ENCODE measurements around the gene FADS2. TPM values are rescaled to one million over a fixed set of nuclear protein-coding genes. Genes with fewer than 3 reads are reported as not detected.

Gene FADS2
- polyA plus RNA-seq, 2 of the 4 experiments (the other 2 are of a cell fraction) = 215 to 391 TPM

- ChIA-PET POLR2A (no interaction called here), CTCF (interaction anchor here (0.8 to 19.8 kb wide), 8 partner anchors 8 to 201 kb away, joined by 3 to 565 read pairs (median 6); partner anchors contain the start of gene BEST1)
- no peak overlapping the region for H3K4me2 ChIP-seq
- ATAC-seq (no peak), DNase-seq (ENCODE audit: low read depth in 1 of 2, low spot score in 1 of 2) (no peak), FAIRE-seq (no peak)
- no peak overlapping the region for H3K4me3 ChIP-seq
- TF ChIP-seq POLR2A (IDR thresholded peaks at IDR 0.05; ENCODE audit: low read length) = no peak
- no peak for TF ChIP-seq ZNF302 (CRISPR knock-in tag; IDR thresholded peaks at IDR 0.05)
- no peak for TF ChIP-seq NR3C1 (IDR thresholded peaks at IDR 0.05)
- TF ChIP-seq, protein P1, sequence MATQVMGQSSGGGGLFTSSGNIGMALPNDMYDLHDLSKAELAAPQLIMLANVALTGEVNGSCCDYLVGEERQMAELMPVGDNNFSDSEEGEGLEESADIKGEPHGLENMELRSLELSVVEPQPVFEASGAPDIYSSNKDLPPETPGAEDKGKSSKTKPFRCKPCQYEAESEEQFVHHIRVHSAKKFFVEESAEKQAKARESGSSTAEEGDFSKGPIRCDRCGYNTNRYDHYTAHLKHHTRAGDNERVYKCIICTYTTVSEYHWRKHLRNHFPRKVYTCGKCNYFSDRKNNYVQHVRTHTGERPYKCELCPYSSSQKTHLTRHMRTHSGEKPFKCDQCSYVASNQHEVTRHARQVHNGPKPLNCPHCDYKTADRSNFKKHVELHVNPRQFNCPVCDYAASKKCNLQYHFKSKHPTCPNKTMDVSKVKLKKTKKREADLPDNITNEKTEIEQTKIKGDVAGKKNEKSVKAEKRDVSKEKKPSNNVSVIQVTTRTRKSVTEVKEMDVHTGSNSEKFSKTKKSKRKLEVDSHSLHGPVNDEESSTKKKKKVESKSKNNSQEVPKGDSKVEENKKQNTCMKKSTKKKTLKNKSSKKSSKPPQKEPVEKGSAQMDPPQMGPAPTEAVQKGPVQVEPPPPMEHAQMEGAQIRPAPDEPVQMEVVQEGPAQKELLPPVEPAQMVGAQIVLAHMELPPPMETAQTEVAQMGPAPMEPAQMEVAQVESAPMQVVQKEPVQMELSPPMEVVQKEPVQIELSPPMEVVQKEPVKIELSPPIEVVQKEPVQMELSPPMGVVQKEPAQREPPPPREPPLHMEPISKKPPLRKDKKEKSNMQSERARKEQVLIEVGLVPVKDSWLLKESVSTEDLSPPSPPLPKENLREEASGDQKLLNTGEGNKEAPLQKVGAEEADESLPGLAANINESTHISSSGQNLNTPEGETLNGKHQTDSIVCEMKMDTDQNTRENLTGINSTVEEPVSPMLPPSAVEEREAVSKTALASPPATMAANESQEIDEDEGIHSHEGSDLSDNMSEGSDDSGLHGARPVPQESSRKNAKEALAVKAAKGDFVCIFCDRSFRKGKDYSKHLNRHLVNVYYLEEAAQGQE (IDR thresholded peaks at IDR 0.05) = no peak
- TF ChIP-seq HOXA7 (CRISPR knock-in tag; IDR thresholded peaks at IDR 0.05) = no peak
- TF ChIP-seq ESRRA (IDR thresholded peaks at IDR 0.05; ENCODE audit: borderline replicate concordance, low read length) = no peak
- no peak for TF ChIP-seq ZSCAN20 (CRISPR knock-in tag; IDR thresholded peaks at IDR 0.05)
- no peak for TF ChIP-seq USF2 (IDR thresholded peaks at IDR 0.05)
- TF ChIP-seq HOXB5 (CRISPR knock-in tag; IDR thresholded peaks at IDR 0.05) = no peak
- TF ChIP-seq CEBPB (IDR thresholded peaks at IDR 0.05) = no peak
- TF ChIP-seq BCL3 (IDR thresholded peaks at IDR 0.05) = no peak
- no peak for TF ChIP-seq JUN (IDR thresholded peaks at IDR 0.05)
- TF ChIP-seq, protein P2, sequence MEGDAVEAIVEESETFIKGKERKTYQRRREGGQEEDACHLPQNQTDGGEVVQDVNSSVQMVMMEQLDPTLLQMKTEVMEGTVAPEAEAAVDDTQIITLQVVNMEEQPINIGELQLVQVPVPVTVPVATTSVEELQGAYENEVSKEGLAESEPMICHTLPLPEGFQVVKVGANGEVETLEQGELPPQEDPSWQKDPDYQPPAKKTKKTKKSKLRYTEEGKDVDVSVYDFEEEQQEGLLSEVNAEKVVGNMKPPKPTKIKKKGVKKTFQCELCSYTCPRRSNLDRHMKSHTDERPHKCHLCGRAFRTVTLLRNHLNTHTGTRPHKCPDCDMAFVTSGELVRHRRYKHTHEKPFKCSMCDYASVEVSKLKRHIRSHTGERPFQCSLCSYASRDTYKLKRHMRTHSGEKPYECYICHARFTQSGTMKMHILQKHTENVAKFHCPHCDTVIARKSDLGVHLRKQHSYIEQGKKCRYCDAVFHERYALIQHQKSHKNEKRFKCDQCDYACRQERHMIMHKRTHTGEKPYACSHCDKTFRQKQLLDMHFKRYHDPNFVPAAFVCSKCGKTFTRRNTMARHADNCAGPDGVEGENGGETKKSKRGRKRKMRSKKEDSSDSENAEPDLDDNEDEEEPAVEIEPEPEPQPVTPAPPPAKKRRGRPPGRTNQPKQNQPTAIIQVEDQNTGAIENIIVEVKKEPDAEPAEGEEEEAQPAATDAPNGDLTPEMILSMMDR (IDR thresholded peaks at IDR 0.05) = no peak
- TF ChIP-seq KDM1A (IDR thresholded peaks at IDR 0.05; ENCODE audit: low read depth) = no peak
- TF ChIP-seq RAD21 (conservative IDR thresholded peaks at IDR 0.05 in 1 of 2, IDR thresholded peaks at IDR 0.05 in 1 of 2) = no peak
- no peaks in the 10 kb centered on the region for H3K9me3 ChIP-seq
- H3K4me1 ChIP-seq = no peaks in the 10 kb centered on the region
- 88% methylated on average over 19 of the region's 19 CpGs for WGBS (ENCODE audit: missing lambda C conversion rate)
- H3K27ac ChIP-seq = no peak overlapping the region
Observed at GRCh38 chr11:61907282-61907681, 79.2 kb downstream of the FADS2 start.

DNA sequence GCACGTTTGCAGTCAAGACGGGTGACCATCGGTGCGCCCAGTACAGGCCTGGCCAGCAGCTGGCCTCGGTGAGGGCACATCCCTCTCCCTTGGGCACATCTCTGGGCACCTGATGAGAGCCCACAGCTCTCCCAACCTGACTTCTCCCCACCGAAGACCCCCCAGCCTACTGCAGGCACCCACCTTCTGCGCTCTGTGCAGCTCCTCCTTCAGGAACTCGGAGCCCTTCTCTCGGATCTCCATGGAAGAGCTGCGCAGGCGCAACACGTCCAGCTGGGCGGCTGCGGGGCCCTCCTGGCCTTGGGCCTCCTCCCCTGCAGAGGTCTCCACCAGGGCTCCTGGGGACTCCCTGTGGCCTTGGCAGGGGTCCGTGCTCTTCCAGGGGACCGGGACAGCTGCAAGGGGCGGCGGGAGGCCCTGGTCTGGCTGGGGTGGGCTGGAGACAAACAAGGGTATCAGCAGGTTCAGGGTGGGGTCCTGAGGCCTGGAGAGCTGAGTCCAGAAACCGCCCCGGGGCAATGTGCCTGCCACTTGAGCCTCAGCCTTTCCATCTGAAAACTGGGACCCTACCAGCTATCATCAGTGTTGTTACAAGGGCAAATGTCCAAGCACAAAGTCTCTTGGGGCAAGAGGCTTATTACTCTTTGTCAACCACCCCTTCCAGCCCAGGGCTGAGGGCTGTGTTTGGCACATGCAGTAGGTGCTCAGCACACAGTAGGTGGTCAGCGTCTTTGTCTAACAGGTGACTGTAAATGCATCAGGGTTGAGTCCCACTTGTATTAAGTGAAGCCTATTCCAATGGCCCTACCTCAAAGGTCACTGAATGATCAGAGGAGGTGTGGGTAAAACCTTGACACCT is 80.0 kb downstream of the FADS2 start:
- no peaks in the 10 kb centered on the region for H3K4me1 ChIP-seq
- TF ChIP-seq HEYL (CRISPR knock-in tag; IDR thresholded peaks at IDR 0.05) = no peak
- no peak for TF ChIP-seq TP53 (CRISPR knock-in tag; IDR thresholded peaks at IDR 0.05)
- TF ChIP-seq SREBF2 (IDR thresholded peaks at IDR 0.05) = no peak
- no peak for TF ChIP-seq ESRRA (IDR thresholded peaks at IDR 0.05; ENCODE audit: borderline replicate concordance, low read length)
- no peak for TF ChIP-seq RFX5 (IDR thresholded peaks at IDR 0.05)
- TF ChIP-seq EP300 (IDR thresholded peaks at IDR 0.05) = no peak
- TF ChIP-seq ZFP36 (IDR thresholded peaks at IDR 0.05; ENCODE audit: borderline replicate concordance, partially characterized antibody) = no peak
- TF ChIP-seq SMC3 (IDR thresholded peaks at IDR 0.05) = no peak
- no peak for TF ChIP-seq HOXA7 (CRISPR knock-in tag; IDR thresholded peaks at IDR 0.05)
- TF ChIP-seq JUNB (IDR thresholded peaks at IDR 0.05) = no peak
- ChIA-PET POLR2A (no interaction called here), CTCF (interaction anchor here (0.8 to 19.8 kb wide), 10 partner anchors 9 to 200 kb away, joined by 3 to 565 read pairs (median 4); partner anchors contain the start of genes BEST1 and FADS2)
- H3K4me2 ChIP-seq = no peak overlapping the region
- ATAC-seq (no peak), DNase-seq (ENCODE audit: low read depth in 1 of 2, low spot score in 1 of 2) (no peak), FAIRE-seq (no peak)
- no peak overlapping the region for H3K27ac ChIP-seq
- H3K9me3 ChIP-seq = no peaks in the 10 kb centered on the region
- WGBS (ENCODE audit: missing lambda C conversion rate) = 73% methylated on average over 7 of the region's 21 CpGs
- no peak overlapping the region for H3K4me3 ChIP-seq

All from A549 (cell line).